GM12878 (cell line): Measurements from ENCODE around the gene GARIN3. TPM values are rescaled to one million over a fixed set of nuclear protein-coding genes. Genes with fewer than 3 reads are reported as not detected.

Experiments
- ATAC-seq: fragments of 200-7000 bp; cut with Tn5 transposase; 3 replicates; pipeline ENCODE4 v1.9.1; 2020; ENCODE audit warnings: mild to moderate bottlenecking, moderate library complexity
- BruUV-seq: library from RNA; stranded (reverse); fragments of 400-500 nt; replicated peaks from 2 replicates; lab custom pipeline; 2021; lab: Mats Ljungman, UMichigan
- CTCF ChIA-PET: fragments of 300-600 bp; sonication (Branson Sonifier 250); formaldehyde crosslinking; extraction: SDS; loops from one replicate; lab custom pipeline; 2021; ENCODE audit warnings: inconsistent platforms; lab: Yijun Ruan, JAX
- POLR2A ChIA-PET: fragments of 350-600 bp; formaldehyde crosslinking; extraction: SDS; loops from one replicate; lab custom pipeline; 2021; ENCODE audit warnings: inconsistent platforms; lab: Charles Lee
- RAD21 ChIA-PET: fragments of 300-600 bp; sonication (Branson Sonifier 250); formaldehyde crosslinking; loops from one replicate; lab custom pipeline; 2023; ENCODE audit warnings: antibody characterized with exemption; ENCODE audit not compliant: unreplicated experiment; lab: Charles Lee
- SMC1A ChIA-PET: fragments of 300-600 bp; sonication (Branson Sonifier 250); formaldehyde crosslinking; loops from one replicate; lab custom pipeline; 2023; ENCODE audit not compliant: unreplicated experiment, uncharacterized antibody; lab: Charles Lee
- DNase-seq: peaks from one replicate; pipeline ENCODE4 v3.0.0-alpha.2; 2011; ENCODE audit warnings: low read depth, low spot score
- FAIRE-seq: peaks from 3 replicates; lab custom pipeline; 2011; peaks lifted over from hg19 to GRCh38; lab: Jason Lieb, UNC
- H2AFZ ChIP-seq: 2 replicates; pipeline ENCODE4 v1.6.0; 2011; ENCODE audit warnings: low read depth, low read length, control low read depth; ENCODE audit not compliant: control insufficient read depth
- H3K27ac ChIP-seq: 2 replicates; pipeline ENCODE4 v1.5.1; 2011; ENCODE audit warnings: control low read depth; ENCODE audit not compliant: control insufficient read depth, insufficient read depth
- H3K27me3 ChIP-seq, 2 experiments: replicated peaks in 1 of 2; 2 replicates each; pipeline versions ENCODE4 v1.6.0 to v1.6.1; 2011; ENCODE audit warnings: low read length in 1 of 2; ENCODE audit not compliant: control insufficient read depth in 2 of 2, insufficient read depth in 2 of 2
- H3K36me3 ChIP-seq, 2 experiments: 2 replicates each; pipeline ENCODE4 v1.5.1; 2011; ENCODE audit warnings: low read length in 1 of 2; ENCODE audit not compliant: control insufficient read depth in 2 of 2, insufficient read depth in 2 of 2
- H3K4me1 ChIP-seq: 2 replicates; pipeline ENCODE4 v1.6.1; 2011; ENCODE audit warnings: mild to moderate bottlenecking, low read length, moderate library complexity, mixed read lengths; ENCODE audit not compliant: control insufficient read depth, insufficient read depth
- H3K4me2 ChIP-seq: 2 replicates; pipeline ENCODE4 v1.6.0; 2011; ENCODE audit warnings: control low read depth; ENCODE audit not compliant: control insufficient read depth, insufficient read depth
- H3K4me3 ChIP-seq: fragments of 200-600 bp; sonication (generic); 2 replicates; pipeline ENCODE4 v1.5.1; 2016
- H3K79me2 ChIP-seq: 2 replicates; pipeline ENCODE4 v1.6.0; 2011; ENCODE audit warnings: low read length; ENCODE audit not compliant: control insufficient read depth, insufficient read depth
- H3K9ac ChIP-seq: 2 replicates; pipeline ENCODE4 v1.8.0; 2011; ENCODE audit warnings: low read length, control low read depth, mixed read lengths; ENCODE audit not compliant: control insufficient read depth, insufficient read depth
- H3K9me3 ChIP-seq: replicated peaks from 3 replicates; pipeline ENCODE4 v1.5.1; 2011; ENCODE audit warnings: mild to moderate bottlenecking, low read length; ENCODE audit not compliant: control insufficient read depth, insufficient read depth
- H4K20me1 ChIP-seq: 2 replicates; pipeline ENCODE4 v1.6.0; 2011; ENCODE audit not compliant: control insufficient read depth, insufficient read depth
- BCLAF1 ChIP-seq: fragments of 450-650 bp; IDR thresholded peaks from 2 replicates; pipeline ENCODE4 v1.6.1; 2017; ENCODE audit warnings: antibody characterized with exemption, mild to moderate bottlenecking, moderate library complexity
- CBX3 ChIP-seq: fragments of 200-600 bp; sonication (generic); IDR thresholded peaks from 2 replicates; pipeline ENCODE4 v1.6.1; 2016; ENCODE audit warnings: low read depth, borderline replicate concordance
- CEBPZ ChIP-seq: fragments of 150-350 bp; IDR thresholded peaks from 2 replicates; pipeline ENCODE4 v1.6.1; 2016; ENCODE audit warnings: low read depth, low read length
- FOS ChIP-seq: IDR thresholded peaks from 3 replicates; pipeline ENCODE4 v1.6.1; 2011; ENCODE audit warnings: borderline replicate concordance; ENCODE audit not compliant: insufficient read length; ENCODE audit errors: extremely low read depth
- IRF4 ChIP-seq: IDR thresholded peaks from 2 replicates; pipeline ENCODE4 v1.6.1; 2011; ENCODE audit warnings: low read depth, low read length
- JUND ChIP-seq: IDR thresholded peaks from 2 replicates; pipeline ENCODE4 v1.6.1; 2012; ENCODE audit warnings: low read depth, mild to moderate bottlenecking, low read length, improper control_type of control experiment, moderate library complexity
- PBX3 ChIP-seq: IDR thresholded peaks from 2 replicates; pipeline ENCODE4 v1.6.1; 2011; ENCODE audit warnings: mild to moderate bottlenecking, low read depth, low read length, moderate library complexity; ENCODE audit not compliant: insufficient replicate concordance
- SREBF1 ChIP-seq: IDR thresholded peaks from 2 replicates; pipeline ENCODE4 v1.6.1; 2012; ENCODE audit warnings: mild to moderate bottlenecking, low read length
- ZNF687 ChIP-seq: fragments of 450-650 bp; IDR thresholded peaks from 2 replicates; pipeline ENCODE4 v1.6.1; 2017; ENCODE audit warnings: mild to moderate bottlenecking, moderate library complexity
- WGBS: methylation state at CpG from one replicate; pipeline ENCODE4 v1.1.6; 2016; ENCODE audit warnings: low lambda C conversion rate; ENCODE audit not compliant: insufficient replicate concordance, insufficient coverage; ENCODE audit errors: missing lambda C conversion rate; 5-methylcytosine and 5-hydroxymethylcytosine counted together
- in situ Hi-C: fragments of 300-500 bp; cut with MboI; formaldehyde crosslinking; loops from 9 replicates; pipeline ENCODE4 v1.14.3; 2018; ENCODE audit warnings: mixed read lengths
- intact Hi-C: fragments of 100-400 bp; cut with micrococcal nuclease; formaldehyde crosslinking; loops from one replicate; pipeline ENCODE4 v1.14.2; 2022; ENCODE audit not compliant: unreplicated experiment
- polyA plus RNA-seq, 11 experiments: library from polyadenylated mRNA; depleted of rRNA in 4 of 11; unstranded in 6 of 11; stranded (reverse) in 5 of 11; fragments of >200 nt; fragmentation: Nextera tagmentation in 4 of 11; fragmentation: Illumina TruSeq in 1 of 11; extraction: Ambion mirVana in 4 of 11; extraction: Trizol in 1 of 11; gene quantifications; 1 replicate in 1 of 11; 2 replicates in 10 of 11; pipeline versions ENCODE4 v1.2.1 to v1.2.3, GENCODE V29; 2011 to 2016; ENCODE audit warnings: inconsistent platforms in 2 of 11, missing spikeins in 2 of 11, low read depth in 1 of 11
- total RNA-seq, 4 experiments: library from RNA; depleted of rRNA in 3 of 4; stranded (reverse); fragments of >200 nt in 3 of 4; fragmentation: Illumina TruSeq in 1 of 4; extraction: Trizol in 1 of 4; gene quantifications; 2 replicates each; pipeline versions ENCODE4 v1.2.1 to v1.2.3, GENCODE V29; 2013 to 2021

The GARIN3 gene
- total and polyA plus RNA-seq, 10 of the 15 experiments (the other 5 are each of a cell fraction or from before 2014, with no cell fraction given): 0.15 TPM; not detected in 9

GRCh38 chr5:157155297-157155696 is 10.8 kb downstream of the GARIN3 start:
- BruUV-seq: no TSS peak

More at GRCh38 chr5:157155297-157155696, 10.8 kb downstream of the GARIN3 start:
- WGBS: 68% methylated on average over 3 of the region's 3 CpGs
- H4K20me1 ChIP-seq: no peaks in the 10 kb centered on the region
- no peaks in the 10 kb centered on the region for H3K4me1 ChIP-seq
- H3K79me2 ChIP-seq: no peaks in the 10 kb centered on the region
- no peak for FAIRE-seq
- no peak for DNase-seq
- H3K27me3 ChIP-seq: no peaks in the 10 kb centered on the region
- no peak overlapping the region for H2AFZ ChIP-seq
- in situ Hi-C loops: no loop called here
- H3K4me2 ChIP-seq: no peak overlapping the region
- SMC1A ChIA-PET: interaction anchor here (0.6 to 4.9 kb wide), 15 partner anchors 9 to 502 kb away, joined by 3 to 35 read pairs (median 4); partner anchors contain the start of gene GARIN3
- no peaks in the 10 kb centered on the region for H3K9me3 ChIP-seq
- H3K9ac ChIP-seq: no peak overlapping the region
- H3K27ac ChIP-seq: no peak overlapping the region
- no peak for TF ChIP-seq PBX3
- TF ChIP-seq CEBPZ: no peak
- TF ChIP-seq ZNF687: no peak
- no peak for TF ChIP-seq IRF4
- TF ChIP-seq FOS: no peak
- no peak for TF ChIP-seq BCLAF1
- no peak for TF ChIP-seq SREBF1
- TF ChIP-seq CBX3: no peak
- TF ChIP-seq JUND: no peak
- no peak for ATAC-seq
- CTCF ChIA-PET: interaction anchor here (0.7 to 11.1 kb wide), 7 partner anchors 10 to 314 kb away, joined by 3 to 244 read pairs (median 3); no protein-coding TSS in a partner anchor
- H3K4me3 ChIP-seq: no peak overlapping the region
- intact Hi-C loops: no loop called here
- POLR2A ChIA-PET: interaction anchor here (0.7 to 3.3 kb wide), 3 partner anchors 12 to 53 kb away, joined by 3 to 17 read pairs (median 15); partner anchors contain the start of gene MED7
- RAD21 ChIA-PET: interaction anchor here (1.0 to 4.9 kb wide), 6 partner anchors 13 to 154 kb away, joined by 3 to 28 read pairs (median 4); no protein-coding TSS in a partner anchor
- H3K36me3 ChIP-seq: no peaks in the 10 kb centered on the region
